Fibroblast of villous mesenchyme (primary cell): Measurements from ENCODE around the gene TRPV2. TPM values are rescaled to one million over a fixed set of nuclear protein-coding genes. Genes with fewer than 3 reads are reported as not detected.
"Not testable (repeated sequence)": the region's sequence is repeated elsewhere in the genome, so short reads cannot be mapped to it uniquely, and the experiment has no call there.

Source experiments
- DNase-seq: peaks from one replicate; pipeline ENCODE4 v3.0.0-alpha.2; 2010; ENCODE audit warnings: low read depth
- H3K4me3 ChIP-seq: 2 replicates; pipeline ENCODE4 v1.5.1; 2011; ENCODE audit warnings: low read depth, mild to moderate bottlenecking, low read length
- total RNA-seq: library from RNA; depleted of rRNA; stranded (reverse); fragments of >200 nt; gene quantifications from 2 replicates; pipeline ENCODE4 v1.2.3, GENCODE V29; 2012
- TF ChIP-seq, protein P1 (sequence below): IDR thresholded peaks from 2 replicates; pipeline ENCODE4 v1.5.1; 2012; ENCODE audit warnings: low read depth, mild to moderate bottlenecking, low read length; ENCODE audit not compliant: insufficient read depth

Gene TRPV2
- total RNA-seq, 1 donor, result 53.5 TPM

DNA sequence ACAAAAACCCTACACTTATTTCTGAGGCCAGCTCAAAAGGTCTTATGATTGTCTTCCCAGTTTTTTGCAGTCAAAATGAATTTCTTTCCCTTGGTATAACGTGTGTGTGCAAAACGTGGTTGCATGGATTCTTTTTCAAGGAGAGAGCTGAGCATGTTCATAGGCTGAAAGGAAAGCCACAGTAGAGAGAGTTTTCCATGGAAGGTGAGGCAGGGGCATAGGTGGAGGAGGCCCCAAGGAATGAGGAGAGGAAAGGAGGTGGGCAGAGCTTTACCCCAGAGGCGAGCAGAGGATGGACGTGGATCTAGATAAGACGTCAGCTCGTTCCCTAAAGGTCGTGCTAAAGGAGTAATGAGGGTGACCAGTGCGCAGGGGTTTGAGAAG is 22.8 kb downstream of the TRPV2 start:
- DNase-seq, result no peak
- TF ChIP-seq, protein P1, sequence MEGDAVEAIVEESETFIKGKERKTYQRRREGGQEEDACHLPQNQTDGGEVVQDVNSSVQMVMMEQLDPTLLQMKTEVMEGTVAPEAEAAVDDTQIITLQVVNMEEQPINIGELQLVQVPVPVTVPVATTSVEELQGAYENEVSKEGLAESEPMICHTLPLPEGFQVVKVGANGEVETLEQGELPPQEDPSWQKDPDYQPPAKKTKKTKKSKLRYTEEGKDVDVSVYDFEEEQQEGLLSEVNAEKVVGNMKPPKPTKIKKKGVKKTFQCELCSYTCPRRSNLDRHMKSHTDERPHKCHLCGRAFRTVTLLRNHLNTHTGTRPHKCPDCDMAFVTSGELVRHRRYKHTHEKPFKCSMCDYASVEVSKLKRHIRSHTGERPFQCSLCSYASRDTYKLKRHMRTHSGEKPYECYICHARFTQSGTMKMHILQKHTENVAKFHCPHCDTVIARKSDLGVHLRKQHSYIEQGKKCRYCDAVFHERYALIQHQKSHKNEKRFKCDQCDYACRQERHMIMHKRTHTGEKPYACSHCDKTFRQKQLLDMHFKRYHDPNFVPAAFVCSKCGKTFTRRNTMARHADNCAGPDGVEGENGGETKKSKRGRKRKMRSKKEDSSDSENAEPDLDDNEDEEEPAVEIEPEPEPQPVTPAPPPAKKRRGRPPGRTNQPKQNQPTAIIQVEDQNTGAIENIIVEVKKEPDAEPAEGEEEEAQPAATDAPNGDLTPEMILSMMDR, result no peak
- H3K4me3 ChIP-seq, result peak overlapping the region; percentile 57

DNA sequence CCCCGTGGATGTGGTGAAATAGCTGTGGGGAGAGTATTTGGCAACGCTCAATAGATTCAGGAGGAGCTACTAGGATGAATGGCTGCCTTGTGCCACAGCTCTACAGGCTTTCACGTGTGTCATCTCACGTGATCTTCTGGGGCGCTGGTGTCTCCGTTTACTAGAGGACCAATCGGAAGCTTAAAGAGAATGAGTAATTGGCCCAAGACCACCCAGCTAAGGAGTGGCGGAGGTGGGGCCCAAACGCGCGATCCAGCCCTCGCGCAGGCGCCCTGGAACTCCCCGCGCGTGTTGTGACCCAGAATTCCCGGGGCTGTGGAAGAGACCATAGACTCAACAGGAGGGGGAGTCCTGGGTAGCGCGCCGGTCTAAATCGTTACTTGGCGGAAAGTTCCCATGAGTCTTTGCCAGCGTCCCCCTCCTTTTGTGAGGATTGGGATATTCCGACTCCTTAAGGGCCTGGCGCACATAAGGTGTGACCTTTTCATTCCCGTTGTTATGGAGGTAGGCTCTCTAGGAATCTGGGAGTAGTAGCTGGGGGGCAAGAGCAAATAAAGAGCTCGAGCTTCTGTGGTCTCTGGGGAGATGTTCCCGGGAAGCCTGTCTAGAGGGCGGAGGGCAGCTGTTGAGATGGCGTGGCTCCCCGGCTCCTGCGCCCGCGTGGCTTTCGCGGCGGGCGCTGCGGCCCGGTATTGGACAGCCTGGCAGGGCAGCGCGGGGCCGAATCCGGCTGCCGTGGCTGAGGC is 23.4 kb downstream of the TRPV2 start:
- TF ChIP-seq, protein P1, result no peak
- H3K4me3 ChIP-seq, result peak overlapping the region; percentile 91
- DNase-seq, result peak; percentile 100

DNA sequence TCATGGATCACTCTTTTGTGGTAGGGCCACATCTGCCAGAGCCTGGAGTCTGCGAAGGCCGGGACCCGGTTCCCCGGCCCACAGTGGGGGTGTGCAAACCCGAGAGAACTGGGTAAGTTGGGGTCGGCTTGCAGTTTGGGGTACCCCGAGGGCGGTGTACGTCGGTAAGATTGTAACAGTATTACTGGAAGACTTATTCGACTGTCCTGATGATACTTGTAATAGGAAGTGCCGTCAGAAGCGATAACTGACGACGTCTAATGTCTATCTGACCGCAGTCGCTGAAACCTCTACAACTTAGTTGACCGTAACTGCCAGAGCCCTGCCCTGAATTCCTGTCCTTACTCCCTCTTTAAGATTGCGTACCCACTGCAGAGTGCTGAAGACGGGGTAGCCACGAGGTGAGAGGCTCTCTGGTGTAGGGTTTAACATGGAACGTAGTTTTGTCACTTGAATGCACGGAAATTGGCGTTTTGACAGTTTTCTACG is 24.0 kb downstream of the TRPV2 start:
- H3K4me3 ChIP-seq, result peak overlapping the region; percentile 91
- DNase-seq, result peak; percentile 56
- TF ChIP-seq, protein P1, result no peak

DNA sequence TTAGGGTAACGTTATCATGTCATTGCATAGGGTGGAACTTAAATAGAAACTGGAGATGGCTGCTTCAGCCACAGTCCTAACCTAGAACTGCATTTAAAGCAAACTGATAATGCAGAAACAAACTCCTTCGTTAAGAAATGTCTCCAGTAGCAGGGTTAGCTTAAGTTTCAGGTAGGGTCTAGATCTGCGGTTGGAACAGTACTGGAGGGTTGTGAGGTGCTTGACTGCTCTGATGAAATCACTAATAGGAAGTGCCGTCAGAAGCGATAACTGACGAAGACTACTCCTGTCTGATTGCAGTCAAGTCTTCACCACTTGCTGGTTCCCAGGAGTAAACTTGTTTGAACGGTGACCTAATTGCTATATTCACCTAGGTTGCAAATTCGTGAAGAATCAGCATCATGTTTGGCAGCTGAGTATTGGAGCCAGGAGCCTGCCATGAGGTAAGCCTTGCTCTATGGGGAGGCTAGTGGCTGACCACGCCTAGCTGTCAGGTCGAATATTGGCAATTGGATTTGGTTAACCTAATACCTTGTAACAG is 24.5 kb downstream of the TRPV2 start:
- peak overlapping the region; percentile 91 for H3K4me3 ChIP-seq
- TF ChIP-seq, protein P1, result no peak
- peak; percentile 67 for DNase-seq

DNA sequence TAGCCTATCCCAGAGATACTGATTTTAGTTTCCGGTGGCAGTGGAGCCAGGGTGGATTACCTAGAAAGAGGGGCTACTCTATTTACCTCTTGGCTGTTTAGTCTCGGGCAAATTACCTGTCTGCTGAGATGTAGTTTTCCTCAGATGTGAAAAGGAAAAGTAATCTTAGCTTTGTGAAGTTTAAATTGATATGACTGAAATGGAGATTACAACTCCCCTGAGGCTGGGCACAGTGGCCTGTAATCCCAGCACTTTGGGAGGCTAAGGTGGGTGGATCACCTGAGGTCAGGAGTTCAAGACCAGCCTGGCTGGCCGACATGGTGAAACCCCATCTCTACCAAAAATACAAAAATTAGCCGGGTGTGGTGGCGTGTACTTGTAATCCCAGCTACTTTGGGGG is 25.0 kb downstream of the TRPV2 start:
- not testable (repeated sequence) for DNase-seq
- peak overlapping the region; percentile 91 for H3K4me3 ChIP-seq

DNA sequence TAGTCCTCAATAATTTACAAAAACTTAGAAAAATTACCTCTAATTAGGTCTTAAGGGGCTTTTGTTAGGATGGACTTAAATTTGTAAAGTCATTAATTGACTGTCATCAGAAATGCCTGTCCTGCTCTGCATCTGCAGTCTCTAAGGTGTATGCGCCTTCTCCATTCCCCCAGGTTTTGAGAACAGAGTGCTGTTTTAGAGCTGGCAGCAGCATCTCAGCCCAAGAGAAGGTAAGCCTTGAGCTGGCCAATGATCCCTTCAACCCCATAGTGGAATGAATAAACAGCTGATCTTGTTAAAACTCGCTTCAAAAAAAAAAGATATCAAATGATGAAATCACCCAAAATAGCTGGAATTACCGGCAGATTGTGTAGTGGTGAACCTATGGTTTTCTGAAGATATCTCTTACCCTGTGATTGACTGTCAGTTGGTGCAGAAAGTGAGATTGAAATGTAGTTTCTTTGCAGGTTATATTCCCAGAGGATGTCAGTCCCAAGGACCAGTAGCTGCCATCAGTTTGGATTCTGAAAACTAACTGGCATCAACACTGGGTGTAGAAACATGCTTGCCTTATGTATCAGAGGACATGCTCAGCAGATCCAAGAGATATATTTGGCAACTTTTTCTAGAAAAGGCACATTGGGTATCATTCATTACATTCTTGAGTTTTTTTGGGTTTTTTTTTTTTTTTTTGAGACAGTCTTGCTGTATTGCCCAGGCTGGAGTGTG is 25.7 kb downstream of the TRPV2 start:
- TF ChIP-seq, protein P1, result no peak
- DNase-seq, result no peak
- peak overlapping the region; percentile 91 for H3K4me3 ChIP-seq

DNA sequence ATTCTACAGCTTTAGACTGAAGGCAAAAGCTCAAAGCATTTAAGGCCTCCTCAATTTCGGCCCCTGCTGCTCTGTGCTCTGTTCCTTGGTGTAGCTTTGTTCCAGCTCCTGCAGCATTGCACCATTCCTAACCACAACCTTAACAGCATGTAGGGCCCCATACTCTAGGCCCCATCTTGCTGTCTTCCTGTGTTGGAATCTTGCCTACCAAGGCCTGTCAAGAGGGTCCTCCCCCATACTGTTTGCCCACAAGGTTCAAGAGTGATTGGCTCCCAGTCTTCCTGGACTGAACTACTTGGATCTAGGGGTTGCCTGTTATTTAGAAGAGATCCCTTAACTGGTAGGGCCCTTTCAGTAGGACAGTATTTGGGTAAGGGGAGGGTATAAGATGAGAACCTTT is 26.8 kb downstream of the TRPV2 start:
- TF ChIP-seq, protein P1, result no peak
- peak; percentile 76 for DNase-seq
- peak overlapping the region; percentile 13 for H3K4me3 ChIP-seq
